ENCODE data around the gene NCL. TPM values are rescaled to one million over a fixed set of nuclear protein-coding genes. Genes with fewer than 3 reads are reported as not detected.
"Not testable (repeated sequence)": the region's sequence is repeated elsewhere in the genome, so short reads cannot be mapped to it uniquely, and the experiment has no call there.

The NCL gene
- total and polyA plus RNA-seq, 5 donors from 2014 or later = 296 to 435 (median 333) TPM

- H3K9me3 Mint-ChIP-seq = no peaks in the 10 kb centered on the region
- H3K27me3 Mint-ChIP-seq = no peaks in the 10 kb centered on the region
- H3K27ac ChIP-seq (ENCODE audit: insufficient read depth, low read length, poor library complexity, severe bottlenecking) = no peak overlapping the region
- no peaks in the 10 kb centered on the region for H3K9me3 ChIP-seq (ENCODE audit: control insufficient read depth in 2 of 2, low read length in 2 of 2)
- no peaks in the 10 kb centered on the region for H3K27me3 ChIP-seq (ENCODE audit: control insufficient read depth, insufficient read depth, low read length)
- peaks cover 28% of the 10 kb centered on the region for H3K4me1 ChIP-seq (ENCODE audit: control insufficient read depth, insufficient read depth, low read length, poor library complexity, severe bottlenecking)
- no peak for ATAC-seq (ENCODE audit: low read depth in 2 of 2)
- peak overlapping the region in 1 of 3 donors; percentile 17 for H3K27ac Mint-ChIP-seq
- H3K4me3 ChIP-seq (ENCODE audit: low read depth, low read length) = no peak overlapping the region
- DNase-seq = no peak
- peaks cover 10% of the 10 kb centered on the region for H3K36me3 ChIP-seq (ENCODE audit: control insufficient read depth, insufficient read depth, low read length)
- peaks cover 13% of the 10 kb centered on the region for H3K36me3 Mint-ChIP-seq
- H3K4me3 Mint-ChIP-seq = peak overlapping the region in 1 of 4 donors; percentile 92
- peaks cover 14 to 39% (median 27%) of the 10 kb centered on the region in 4 donors for H3K4me1 Mint-ChIP-seq
Measured at GRCh38 chr2:231467016-231467545, 2.8 kb upstream of the NCL start.

DNA sequence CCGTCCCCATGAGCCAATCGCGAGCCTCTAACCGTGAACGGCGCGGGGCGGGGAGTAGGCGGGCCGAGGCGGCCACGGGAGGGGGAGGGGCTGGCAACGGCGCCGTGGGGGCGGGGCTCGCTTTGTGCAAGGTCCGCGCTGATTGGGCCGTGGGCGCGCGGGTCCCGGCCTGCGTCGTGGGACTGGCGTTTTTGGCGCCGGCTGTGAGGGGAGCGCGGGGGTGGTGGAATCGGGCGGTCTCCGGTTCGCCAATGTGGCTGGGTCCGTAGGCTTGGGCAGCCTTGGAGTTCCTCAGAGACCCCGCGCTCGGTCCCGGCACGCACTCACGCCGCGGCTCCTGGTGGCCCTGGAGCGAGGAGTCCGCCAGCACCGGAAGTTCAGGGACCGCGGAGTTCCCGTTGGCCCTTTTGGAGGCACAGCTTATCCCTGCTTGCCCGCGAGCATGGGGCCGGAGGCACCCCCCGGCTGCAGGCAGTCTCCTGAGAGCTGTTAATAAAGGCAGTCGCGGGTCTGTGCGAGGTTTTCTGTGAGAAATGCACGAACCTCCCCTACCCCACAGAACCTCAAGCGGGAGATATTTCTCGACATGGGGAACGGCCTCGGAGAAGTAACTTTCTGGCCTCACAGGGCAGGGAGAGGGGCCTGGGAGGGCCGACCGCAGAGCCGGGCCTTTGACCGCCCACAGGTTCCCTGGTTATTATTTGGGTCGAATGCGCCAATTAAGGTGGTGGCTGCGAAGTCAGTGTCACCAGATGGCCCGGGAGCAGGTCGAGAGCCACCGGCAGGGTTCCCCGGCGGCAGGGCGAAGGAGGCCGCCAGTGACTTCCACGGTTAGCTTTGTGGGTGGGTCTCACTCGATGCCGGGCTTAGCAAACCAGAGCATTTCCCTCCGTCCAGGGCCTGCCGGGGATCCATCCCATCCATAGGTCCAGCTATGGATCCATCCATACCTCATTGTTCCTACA is 574 bp upstream of the NCL start:
- H3K4me1 Mint-ChIP-seq = peaks cover 24 to 59% (median 46%) of the 10 kb centered on the region in 4 donors
- peak overlapping the region; percentile 96 to 100 (median 98) for H3K4me3 Mint-ChIP-seq
- Histone ChIP-seq H3K27me3 (ENCODE audit: control insufficient read depth, insufficient read depth, low read length) (no peaks in the 10 kb centered on the region), H3K27ac (ENCODE audit: insufficient read depth, low read length, poor library complexity, severe bottlenecking) (peak overlapping the region; percentile 99), H3K4me3 (ENCODE audit: low read depth, low read length) (peak overlapping the region; percentile 67), H3K4me1 (ENCODE audit: control insufficient read depth, insufficient read depth, low read length, poor library complexity, severe bottlenecking) (peaks cover 47% of the 10 kb centered on the region), H3K9me3 (ENCODE audit: control insufficient read depth in 2 of 2, low read length in 2 of 2) (no peaks in the 10 kb centered on the region), H3K36me3 (ENCODE audit: control insufficient read depth, insufficient read depth, low read length) (peaks cover 33% of the 10 kb centered on the region)
- ATAC-seq (ENCODE audit: low read depth in 2 of 2) (peak; percentile 89 to 92), DNase-seq (peak; percentile 96 to 98 (median 96))
- H3K27me3 Mint-ChIP-seq = no peaks in the 10 kb centered on the region
- no peaks in the 10 kb centered on the region for H3K9me3 Mint-ChIP-seq
- H3K36me3 Mint-ChIP-seq = peaks cover 31% of the 10 kb centered on the region
- H3K27ac Mint-ChIP-seq = peak overlapping the region; percentile 100

DNA sequence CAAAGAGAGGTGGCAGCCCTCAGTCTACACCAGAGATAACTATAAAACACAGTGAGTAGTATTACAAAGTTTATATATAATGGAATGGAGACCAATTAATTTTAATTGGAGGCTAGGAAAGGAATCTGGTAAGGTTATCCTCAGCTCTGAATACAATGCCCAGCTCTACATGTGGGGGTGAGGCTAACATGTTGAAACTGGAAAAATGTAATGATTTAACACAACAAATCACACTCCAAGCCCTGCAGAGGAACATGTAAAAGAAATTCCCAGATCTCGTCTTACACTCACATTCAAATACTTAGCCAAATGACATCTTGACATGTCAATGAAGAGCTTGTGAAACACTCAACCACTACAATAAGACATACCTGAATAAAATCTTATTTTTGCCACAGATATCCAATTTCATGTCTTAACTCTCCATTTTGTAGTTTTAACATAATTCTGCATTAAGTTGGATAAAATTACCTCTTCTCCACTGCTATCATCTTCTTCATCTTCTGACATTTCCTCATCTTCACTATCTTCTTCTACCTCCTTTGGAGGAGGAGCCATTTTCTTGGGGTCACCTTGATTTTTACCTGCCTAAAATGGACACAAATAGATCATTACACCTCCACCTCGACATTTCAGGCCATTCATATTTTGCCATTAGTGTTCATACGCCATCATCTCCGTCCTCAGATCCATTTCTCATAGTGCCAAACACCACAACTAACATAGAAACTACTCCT is 1.4 kb downstream of the NCL start:
- H3K27me3 Mint-ChIP-seq = no peaks in the 10 kb centered on the region
- peak overlapping the region; percentile 87 for H3K4me3 ChIP-seq (ENCODE audit: low read depth, low read length)
- H3K4me1 ChIP-seq (ENCODE audit: control insufficient read depth, insufficient read depth, low read length, poor library complexity, severe bottlenecking) = peaks cover 47% of the 10 kb centered on the region
- no peak for DNase-seq
- no peaks in the 10 kb centered on the region for H3K9me3 Mint-ChIP-seq
- peaks cover 45% of the 10 kb centered on the region for H3K36me3 Mint-ChIP-seq
- H3K27ac Mint-ChIP-seq = peak overlapping the region; percentile 61 to 100 (median 100)
- peaks cover 52% of the 10 kb centered on the region for H3K36me3 ChIP-seq (ENCODE audit: control insufficient read depth, insufficient read depth, low read length)
- H3K9me3 ChIP-seq (ENCODE audit: control insufficient read depth in 2 of 2, low read length in 2 of 2) = no peaks in the 10 kb centered on the region
- H3K4me3 Mint-ChIP-seq = peak overlapping the region; percentile 96 to 100 (median 98)
- H3K27me3 ChIP-seq (ENCODE audit: control insufficient read depth, insufficient read depth, low read length) = no peaks in the 10 kb centered on the region
- H3K27ac ChIP-seq (ENCODE audit: insufficient read depth, low read length, poor library complexity, severe bottlenecking) = peak overlapping the region; percentile 99
- no peak for ATAC-seq (ENCODE audit: low read depth in 2 of 2)
- H3K4me1 Mint-ChIP-seq = peaks cover 30 to 67% (median 52%) of the 10 kb centered on the region in 4 donors

GRCh38 chr2:231461516-231461971 is 2.7 kb downstream of the NCL start:
- Mint-ChIP-seq H3K27me3 (no peaks in the 10 kb centered on the region), H3K9me3 (no peaks in the 10 kb centered on the region), H3K27ac (peak overlapping the region in 2 of 3 donors; percentile 55 to 80), H3K36me3 (peaks cover 59% of the 10 kb centered on the region), H3K4me3 (peak overlapping the region; percentile 91 to 100 (median 97)), H3K4me1 (peaks cover 32 to 65% (median 55%) of the 10 kb centered on the region in 4 donors)
- Histone ChIP-seq H3K27me3 (ENCODE audit: control insufficient read depth, insufficient read depth, low read length) (no peaks in the 10 kb centered on the region), H3K27ac (ENCODE audit: insufficient read depth, low read length, poor library complexity, severe bottlenecking) (no peak overlapping the region), H3K9me3 (ENCODE audit: control insufficient read depth in 2 of 2, low read length in 2 of 2) (no peaks in the 10 kb centered on the region), H3K4me3 (ENCODE audit: low read depth, low read length) (peak overlapping the region; percentile 87), H3K4me1 (ENCODE audit: control insufficient read depth, insufficient read depth, low read length, poor library complexity, severe bottlenecking) (peaks cover 47% of the 10 kb centered on the region), H3K36me3 (ENCODE audit: control insufficient read depth, insufficient read depth, low read length) (peaks cover 66% of the 10 kb centered on the region)
- ATAC-seq (ENCODE audit: low read depth in 2 of 2) (no peak), DNase-seq (no peak)

GRCh38 chr2:231460841-231461240 is 3.4 kb downstream of the NCL start:
- Mint-ChIP-seq H3K4me1 (peaks cover 26 to 62% (median 55%) of the 10 kb centered on the region in 4 donors), H3K27ac (peak overlapping the region in 2 of 3 donors; percentile 48 to 82), H3K36me3 (peaks cover 65% of the 10 kb centered on the region), H3K4me3 (peak overlapping the region in 3 of 4 donors; percentile 39 to 72 (median 62))
- not testable (repeated sequence) for H3K9me3 ChIP-seq (ENCODE audit: control insufficient read depth in 2 of 2, low read length in 2 of 2); ATAC-seq (ENCODE audit: low read depth in 2 of 2); H3K27me3 Mint-ChIP-seq; H3K27ac ChIP-seq (ENCODE audit: insufficient read depth, low read length, poor library complexity, severe bottlenecking); DNase-seq; H3K27me3 ChIP-seq (ENCODE audit: control insufficient read depth, insufficient read depth, low read length); H3K9me3 Mint-ChIP-seq
- Histone ChIP-seq H3K4me1 (ENCODE audit: control insufficient read depth, insufficient read depth, low read length, poor library complexity, severe bottlenecking) (peaks cover 47% of the 10 kb centered on the region), H3K4me3 (ENCODE audit: low read depth, low read length) (peak overlapping the region; percentile 0), H3K36me3 (ENCODE audit: control insufficient read depth, insufficient read depth, low read length) (peaks cover 73% of the 10 kb centered on the region)

DNA sequence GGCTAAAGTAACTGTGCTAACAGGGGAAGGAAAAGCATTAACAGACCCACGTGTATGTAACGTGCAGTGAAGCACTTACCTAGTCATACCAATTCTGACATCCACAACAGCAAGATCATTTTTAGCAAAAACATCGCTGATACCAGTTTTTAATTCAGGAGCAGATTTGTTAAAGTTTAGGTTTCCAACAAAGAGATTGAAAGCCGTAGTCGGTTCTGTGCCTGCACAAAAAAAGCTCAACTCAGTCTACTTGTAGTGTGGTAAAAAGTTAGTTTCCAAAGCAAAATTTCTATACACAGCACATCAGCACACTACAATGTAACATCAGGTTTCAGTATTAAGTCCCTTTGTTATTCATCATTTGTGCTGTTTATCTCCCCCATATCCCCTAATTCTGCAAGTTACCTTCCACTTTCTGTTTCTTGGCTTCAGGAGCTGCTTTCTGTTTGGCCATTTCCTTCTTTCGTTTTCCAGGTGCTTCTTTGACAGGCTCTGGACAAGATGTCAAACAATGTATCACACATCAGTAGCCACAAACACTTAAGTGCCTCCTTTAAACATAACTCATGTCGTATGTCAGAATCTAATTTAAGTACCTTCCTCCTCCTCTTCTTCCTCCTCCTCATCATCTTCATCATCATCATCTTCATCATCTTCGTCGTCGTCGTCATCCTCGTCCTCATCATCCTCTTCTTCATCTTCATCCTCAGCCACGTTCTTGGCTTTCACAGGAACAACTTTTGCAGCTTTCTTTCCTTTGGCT is 4.0 kb downstream of the NCL start:
- DNase-seq = peak in 1 of 3 donors; percentile 25
- peak overlapping the region in 2 of 3 donors; percentile 48 to 82 for H3K27ac Mint-ChIP-seq
- H3K4me1 ChIP-seq (ENCODE audit: control insufficient read depth, insufficient read depth, low read length, poor library complexity, severe bottlenecking) = peaks cover 43% of the 10 kb centered on the region
- peak overlapping the region; percentile 39 to 85 (median 67) for H3K4me3 Mint-ChIP-seq
- peaks cover 2% of the 10 kb centered on the region for H3K27me3 Mint-ChIP-seq
- peaks cover 26 to 63% (median 54%) of the 10 kb centered on the region in 4 donors for H3K4me1 Mint-ChIP-seq
- H3K4me3 ChIP-seq (ENCODE audit: low read depth, low read length) = peak overlapping the region; percentile 13
- H3K9me3 Mint-ChIP-seq = no peaks in the 10 kb centered on the region
- H3K27me3 ChIP-seq (ENCODE audit: control insufficient read depth, insufficient read depth, low read length) = no peaks in the 10 kb centered on the region
- no peaks in the 10 kb centered on the region for H3K9me3 ChIP-seq (ENCODE audit: control insufficient read depth in 2 of 2, low read length in 2 of 2)
- ATAC-seq (ENCODE audit: low read depth in 2 of 2) = no peak
- no peak overlapping the region for H3K27ac ChIP-seq (ENCODE audit: insufficient read depth, low read length, poor library complexity, severe bottlenecking)
- peaks cover 79% of the 10 kb centered on the region for H3K36me3 ChIP-seq (ENCODE audit: control insufficient read depth, insufficient read depth, low read length)
- peaks cover 71% of the 10 kb centered on the region for H3K36me3 Mint-ChIP-seq

GRCh38 chr2:231458368-231458767 is 5.9 kb downstream of the NCL start:
- H3K9me3 Mint-ChIP-seq = no peaks in the 10 kb centered on the region
- DNase-seq (no peak), ATAC-seq (ENCODE audit: low read depth in 2 of 2) (no peak)
- H3K36me3 ChIP-seq (ENCODE audit: control insufficient read depth, insufficient read depth, low read length) = peaks cover 98% of the 10 kb centered on the region
- H3K4me3 ChIP-seq (ENCODE audit: low read depth, low read length) = no peak overlapping the region
- peaks cover 72% of the 10 kb centered on the region for H3K36me3 Mint-ChIP-seq
- H3K27me3 ChIP-seq (ENCODE audit: control insufficient read depth, insufficient read depth, low read length) = no peaks in the 10 kb centered on the region
- peaks cover 24 to 54% (median 49%) of the 10 kb centered on the region in 4 donors for H3K4me1 Mint-ChIP-seq
- H3K4me3 Mint-ChIP-seq = peak overlapping the region in 1 of 4 donors; percentile 23
- H3K27me3 Mint-ChIP-seq = peaks cover 4% of the 10 kb centered on the region
- H3K27ac ChIP-seq (ENCODE audit: insufficient read depth, low read length, poor library complexity, severe bottlenecking) = no peak overlapping the region
- H3K4me1 ChIP-seq (ENCODE audit: control insufficient read depth, insufficient read depth, low read length, poor library complexity, severe bottlenecking) = peaks cover 32% of the 10 kb centered on the region
- no peaks in the 10 kb centered on the region for H3K9me3 ChIP-seq (ENCODE audit: control insufficient read depth in 2 of 2, low read length in 2 of 2)
- H3K27ac Mint-ChIP-seq = peak overlapping the region in 2 of 3 donors; percentile 8 to 52
